Endodermal cell (in vitro differentiated cells): ENCODE measurements around the gene VRK1. TPM values are rescaled to one million over a fixed set of nuclear protein-coding genes. Genes with fewer than 3 reads are reported as not detected.

Experiments used
- DNase-seq: peaks from one replicate; pipeline ENCODE4 v3.0.0-alpha.2; 2017
- H3K27ac ChIP-seq: 2 replicates; pipeline ENCODE4 v1.5.1; 2013; ENCODE audit warnings: mild to moderate bottlenecking, low read depth, low read length, moderate library complexity
- H3K27me3 ChIP-seq: 2 replicates; pipeline ENCODE4 v1.6.1; 2013; ENCODE audit warnings: mild to moderate bottlenecking, low read length, moderate library complexity; ENCODE audit not compliant: insufficient read depth, control insufficient read depth, poor library complexity, severe bottlenecking
- H3K36me3 ChIP-seq: 2 replicates; pipeline ENCODE4 v1.7.0; 2013; ENCODE audit warnings: mild to moderate bottlenecking, low read length, moderate library complexity; ENCODE audit not compliant: control insufficient read depth, insufficient read depth
- H3K4me1 ChIP-seq: one replicate; pipeline ENCODE4 v1.7.0; 2013; ENCODE audit warnings: low read length; ENCODE audit not compliant: control insufficient read depth, insufficient read depth
- H3K4me3 ChIP-seq: 2 replicates; pipeline ENCODE4 v1.5.1; 2013; ENCODE audit warnings: mild to moderate bottlenecking, low read length, moderate library complexity
- H3K9ac ChIP-seq: 2 replicates; pipeline ENCODE4 v1.6.1; 2013; ENCODE audit warnings: mild to moderate bottlenecking, low read length, moderate library complexity; ENCODE audit not compliant: poor library complexity, severe bottlenecking; ENCODE audit errors: extremely low read depth
- H3K9me3 ChIP-seq: 2 replicates; pipeline ENCODE4 v1.6.1; 2013; ENCODE audit warnings: mild to moderate bottlenecking, low read length, moderate library complexity; ENCODE audit not compliant: control insufficient read depth
- H3K27ac Mint-ChIP-seq: 2 replicates; pipeline ENCODE4 v1.8.0; 2020; ENCODE audit warnings: mixed read lengths
- H3K27me3 Mint-ChIP-seq: 2 replicates; pipeline ENCODE4 v1.8.0; 2021; ENCODE audit warnings: mild to moderate bottlenecking, mixed read lengths; ENCODE audit not compliant: insufficient read depth
- H3K36me3 Mint-ChIP-seq: 2 replicates; pipeline ENCODE4 v1.8.0; 2020; ENCODE audit warnings: low read depth, mixed read lengths
- H3K4me1 Mint-ChIP-seq: 2 replicates; pipeline ENCODE4 v1.8.0; 2020; ENCODE audit warnings: mixed read lengths
- H3K4me3 Mint-ChIP-seq: 2 replicates; pipeline ENCODE4 v1.8.0; 2020; ENCODE audit warnings: mild to moderate bottlenecking, moderate library complexity, mixed read lengths
- H3K9me3 Mint-ChIP-seq: 2 replicates; pipeline ENCODE4 v1.8.0; 2020; ENCODE audit warnings: mild to moderate bottlenecking, mixed read lengths
- WGBS, 2 experiments: methylation state at CpG; one replicate each; pipeline versions ENCODE4 v1.1.5 to v1.1.7; 2013; ENCODE audit warnings: missing lambda C conversion rate in 2 of 2, mixed read lengths in 1 of 2; ENCODE audit not compliant: insufficient coverage in 1 of 2, insufficient read length in 1 of 2; 5-methylcytosine and 5-hydroxymethylcytosine counted together
- total RNA-seq, 2 donors: library from RNA; stranded (reverse); fragmentation: NEBNext Ultra II Directional in 1 of 2; extraction: Animal tissue kit (Norgen Biotek cat#: 25700) in 1 of 2; gene quantifications; 2 replicates in 1 of 2; 3 replicates in 1 of 2; pipeline ENCODE4 v1.2.1, GENCODE V29; 2021
- TF ChIP-seq, protein P1 (sequence below): fragments of 200-600 bp; sonication (generic); conservative IDR thresholded peaks from 2 replicates; pipeline ENCODE4 v1.5.0; 2021; ENCODE audit warnings: antibody characterized with exemption, mild to moderate bottlenecking

Gene VRK1
- total RNA-seq, 2 donors from 2014 or later = 39.1 to 54.9 TPM

DNA sequence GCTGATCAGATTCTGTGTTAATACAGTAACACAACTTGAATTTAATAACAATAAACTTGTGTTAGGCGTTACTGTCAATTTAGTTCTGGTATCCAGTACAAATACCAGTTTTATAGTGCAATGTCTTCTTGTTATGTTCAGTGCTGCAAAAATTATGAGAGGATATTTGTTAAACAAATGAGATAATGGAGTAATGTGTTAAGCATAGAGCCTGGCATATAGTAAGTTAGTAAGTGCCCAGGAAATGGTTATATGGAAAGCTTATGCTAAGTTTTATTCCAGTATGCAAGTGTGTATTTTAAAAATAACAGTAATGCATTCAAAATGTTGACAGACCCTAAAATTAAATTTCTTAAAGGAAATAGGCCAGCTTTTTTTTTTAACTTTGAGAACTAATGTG, 1.8 kb downstream of the VRK1 start:
- H3K4me3 ChIP-seq = peak overlapping the region; percentile 87
- TF ChIP-seq, protein P1, sequence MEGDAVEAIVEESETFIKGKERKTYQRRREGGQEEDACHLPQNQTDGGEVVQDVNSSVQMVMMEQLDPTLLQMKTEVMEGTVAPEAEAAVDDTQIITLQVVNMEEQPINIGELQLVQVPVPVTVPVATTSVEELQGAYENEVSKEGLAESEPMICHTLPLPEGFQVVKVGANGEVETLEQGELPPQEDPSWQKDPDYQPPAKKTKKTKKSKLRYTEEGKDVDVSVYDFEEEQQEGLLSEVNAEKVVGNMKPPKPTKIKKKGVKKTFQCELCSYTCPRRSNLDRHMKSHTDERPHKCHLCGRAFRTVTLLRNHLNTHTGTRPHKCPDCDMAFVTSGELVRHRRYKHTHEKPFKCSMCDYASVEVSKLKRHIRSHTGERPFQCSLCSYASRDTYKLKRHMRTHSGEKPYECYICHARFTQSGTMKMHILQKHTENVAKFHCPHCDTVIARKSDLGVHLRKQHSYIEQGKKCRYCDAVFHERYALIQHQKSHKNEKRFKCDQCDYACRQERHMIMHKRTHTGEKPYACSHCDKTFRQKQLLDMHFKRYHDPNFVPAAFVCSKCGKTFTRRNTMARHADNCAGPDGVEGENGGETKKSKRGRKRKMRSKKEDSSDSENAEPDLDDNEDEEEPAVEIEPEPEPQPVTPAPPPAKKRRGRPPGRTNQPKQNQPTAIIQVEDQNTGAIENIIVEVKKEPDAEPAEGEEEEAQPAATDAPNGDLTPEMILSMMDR = no peak
- no peaks in the 10 kb centered on the region for H3K27me3 ChIP-seq
- Mint-ChIP-seq H3K4me3 (peak overlapping the region; percentile 84), H3K27me3 (no peaks in the 10 kb centered on the region), H3K9me3 (no peaks in the 10 kb centered on the region), H3K27ac (no peak overlapping the region), H3K4me1 (peaks cover 16% of the 10 kb centered on the region), H3K36me3 (no peaks in the 10 kb centered on the region)
- H3K27ac ChIP-seq = no peak overlapping the region
- no peaks in the 10 kb centered on the region for H3K9me3 ChIP-seq
- WGBS, 2 experiments = 78 to 100% methylated on average over 1 of the region's 1 CpG
- no peak overlapping the region for H3K9ac ChIP-seq
- no peak for DNase-seq
- H3K4me1 ChIP-seq = peaks cover 6% of the 10 kb centered on the region
- no peaks in the 10 kb centered on the region for H3K36me3 ChIP-seq

DNA sequence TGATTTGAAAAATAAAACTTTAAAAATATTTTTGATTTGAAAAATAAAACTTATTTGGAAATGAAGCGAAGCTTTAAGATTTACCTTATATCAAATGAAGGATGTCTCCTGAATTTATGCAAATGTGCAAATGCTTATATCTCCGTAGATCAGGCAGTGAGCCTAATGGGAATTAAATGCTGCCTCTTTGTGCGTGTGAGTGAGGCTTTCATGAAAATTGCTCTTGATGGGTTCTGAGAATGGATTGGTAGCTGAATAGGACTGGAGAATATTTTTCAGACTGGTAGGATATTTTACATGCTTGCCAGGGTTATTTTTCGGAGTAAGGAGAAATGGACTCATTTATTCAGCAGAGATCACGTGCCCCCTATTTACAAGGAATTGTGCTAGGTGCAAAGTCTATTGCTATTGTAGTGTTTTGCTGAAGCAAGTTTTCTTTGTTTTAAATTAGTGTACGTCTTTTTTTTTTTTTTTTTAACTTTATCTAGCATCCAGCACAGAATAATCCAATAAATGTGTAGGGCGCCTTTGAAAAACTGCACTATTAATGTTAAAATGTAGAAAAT, 2.4 kb downstream of the VRK1 start:
- H3K4me3 Mint-ChIP-seq = no peak overlapping the region
- H3K9me3 ChIP-seq = no peaks in the 10 kb centered on the region
- no peaks in the 10 kb centered on the region for H3K36me3 Mint-ChIP-seq
- H3K4me1 Mint-ChIP-seq = peaks cover 22% of the 10 kb centered on the region
- H3K4me1 ChIP-seq = peaks cover 6% of the 10 kb centered on the region
- H3K9me3 Mint-ChIP-seq = no peaks in the 10 kb centered on the region
- TF ChIP-seq, protein P1 = no peak
- no peak overlapping the region for H3K27ac Mint-ChIP-seq
- WGBS, 2 experiments = 92 to 98% methylated on average over 5 to 6 of the region's 7 CpGs
- no peaks in the 10 kb centered on the region for H3K27me3 ChIP-seq
- no peak overlapping the region for H3K9ac ChIP-seq
- no peak for DNase-seq
- no peak overlapping the region for H3K4me3 ChIP-seq
- no peaks in the 10 kb centered on the region for H3K36me3 ChIP-seq
- no peak overlapping the region for H3K27ac ChIP-seq
- no peaks in the 10 kb centered on the region for H3K27me3 Mint-ChIP-seq

DNA sequence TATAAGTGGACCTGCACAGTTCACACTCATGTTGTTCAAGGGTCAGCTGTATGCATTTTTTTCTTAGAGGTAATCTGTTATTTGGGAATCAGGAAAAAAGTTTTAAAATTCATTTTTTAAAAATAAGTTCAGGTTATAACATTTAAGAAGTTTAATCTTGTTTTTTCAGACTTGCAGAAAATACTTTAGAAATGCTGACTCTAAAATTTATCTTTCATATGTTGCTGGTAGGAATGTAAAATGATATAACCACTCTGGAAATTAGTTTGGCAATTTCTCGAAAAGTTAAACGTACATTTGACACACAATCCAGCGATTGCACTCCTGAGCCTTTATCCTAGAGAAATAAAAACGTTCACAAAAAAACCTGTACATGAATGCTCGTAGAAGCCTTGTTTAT, 4.7 kb downstream of the VRK1 start:
- no peak overlapping the region for H3K4me3 Mint-ChIP-seq

More for the DNA sequence above, 4.7 kb downstream of the VRK1 start:
- Mint-ChIP-seq H3K36me3 (no peaks in the 10 kb centered on the region), H3K4me1 (peaks cover 38% of the 10 kb centered on the region), H3K27ac (no peak overlapping the region), H3K9me3 (no peaks in the 10 kb centered on the region), H3K27me3 (no peaks in the 10 kb centered on the region)
- H3K36me3 ChIP-seq = no peaks in the 10 kb centered on the region
- 89 to 93% methylated on average over 3 to 5 of the region's 5 CpGs for WGBS, 2 experiments
- no peaks in the 10 kb centered on the region for H3K9me3 ChIP-seq
- no peak for DNase-seq
- H3K27ac ChIP-seq = no peak overlapping the region
- no peak overlapping the region for H3K4me3 ChIP-seq
- H3K9ac ChIP-seq = no peak overlapping the region
- H3K4me1 ChIP-seq = peaks cover 6% of the 10 kb centered on the region
- TF ChIP-seq, protein P1 = no peak
- no peaks in the 10 kb centered on the region for H3K27me3 ChIP-seq
